Iris pigment epithelial cell (primary cell): ENCODE results near the gene GMPPA.

ENCODE experiments used
- DNase-seq: peaks from one replicate; pipeline ENCODE4 v3.0.0-alpha.2; 2011; ENCODE audit warnings: low read depth

The GMPPA gene

GRCh38 chr2:219486380-219486959 is 12.2 kb upstream of the GMPPA start:
- DNase-seq = no peak

DNA sequence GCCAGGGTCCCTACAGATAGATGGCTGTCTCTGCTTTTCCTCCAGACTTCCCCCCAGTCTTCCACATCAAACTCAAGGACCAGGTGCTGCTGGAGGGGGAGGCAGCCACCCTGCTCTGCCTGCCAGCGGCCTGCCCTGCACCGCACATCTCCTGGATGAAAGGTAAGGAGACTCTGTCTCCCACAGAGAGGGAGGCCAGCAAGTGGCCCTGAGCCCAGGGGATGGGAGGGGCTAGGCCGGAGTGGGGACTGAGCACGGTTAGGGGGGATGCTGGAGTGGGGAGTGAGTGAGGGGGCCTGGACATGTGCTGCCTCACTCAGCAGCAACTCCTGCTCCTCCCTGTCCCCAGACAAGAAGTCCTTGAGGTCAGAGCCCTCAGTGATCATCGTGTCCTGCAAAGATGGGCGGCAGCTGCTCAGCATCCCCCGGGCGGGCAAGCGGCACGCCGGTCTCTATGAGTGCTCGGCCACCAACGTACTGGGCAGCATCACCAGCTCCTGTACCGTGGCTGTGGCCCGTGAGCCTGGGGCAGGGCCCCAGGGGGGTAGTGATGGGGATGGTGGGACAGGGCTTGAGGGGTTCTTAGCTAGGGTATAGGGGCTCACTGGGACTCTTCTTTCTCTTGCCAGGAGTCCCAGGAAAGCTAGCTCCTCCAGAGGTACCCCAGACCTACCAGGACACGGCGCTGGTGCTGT is 10.4 kb upstream of the GMPPA start:
- no peak for DNase-seq

DNA sequence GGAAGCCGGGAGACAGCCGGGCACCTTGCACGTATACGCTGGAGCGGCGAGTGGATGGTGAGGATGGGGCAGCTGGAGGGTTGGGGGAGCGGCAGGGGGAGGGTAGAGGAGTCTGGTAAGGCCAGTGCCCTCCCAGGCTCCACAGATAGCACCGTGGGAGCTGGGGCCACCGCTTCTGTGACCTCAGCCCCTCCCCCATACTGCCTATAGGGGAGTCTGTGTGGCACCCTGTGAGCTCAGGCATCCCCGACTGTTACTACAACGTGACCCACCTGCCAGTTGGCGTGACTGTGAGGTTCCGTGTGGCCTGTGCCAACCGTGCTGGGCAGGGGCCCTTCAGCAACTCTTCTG is 9.9 kb upstream of the GMPPA start:
- no peak for DNase-seq

DNA sequence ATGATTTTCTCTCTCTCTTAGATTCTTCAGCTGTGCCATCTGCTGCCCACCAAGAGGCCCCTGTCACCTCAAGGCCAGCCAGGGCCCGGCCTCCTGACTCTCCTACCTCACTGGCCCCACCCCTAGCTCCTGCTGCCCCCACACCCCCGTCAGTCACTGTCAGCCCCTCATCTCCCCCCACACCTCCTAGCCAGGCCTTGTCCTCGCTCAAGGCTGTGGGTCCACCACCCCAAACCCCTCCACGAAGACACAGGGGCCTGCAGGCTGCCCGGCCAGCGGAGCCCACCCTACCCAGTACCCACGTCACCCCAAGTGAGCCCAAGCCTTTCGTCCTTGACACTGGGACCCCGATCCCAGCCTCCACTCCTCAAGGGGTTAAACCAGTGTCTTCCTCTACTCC is 9.4 kb upstream of the GMPPA start:
- no peak for DNase-seq

- DNase-seq = no peak
These were observed 8.5 kb upstream of the GMPPA start for GRCh38 chr2:219490186-219490585.

GRCh38 chr2:219490600-219491130 is 8.0 kb upstream of the GMPPA start:
- DNase-seq = no peak

DNA sequence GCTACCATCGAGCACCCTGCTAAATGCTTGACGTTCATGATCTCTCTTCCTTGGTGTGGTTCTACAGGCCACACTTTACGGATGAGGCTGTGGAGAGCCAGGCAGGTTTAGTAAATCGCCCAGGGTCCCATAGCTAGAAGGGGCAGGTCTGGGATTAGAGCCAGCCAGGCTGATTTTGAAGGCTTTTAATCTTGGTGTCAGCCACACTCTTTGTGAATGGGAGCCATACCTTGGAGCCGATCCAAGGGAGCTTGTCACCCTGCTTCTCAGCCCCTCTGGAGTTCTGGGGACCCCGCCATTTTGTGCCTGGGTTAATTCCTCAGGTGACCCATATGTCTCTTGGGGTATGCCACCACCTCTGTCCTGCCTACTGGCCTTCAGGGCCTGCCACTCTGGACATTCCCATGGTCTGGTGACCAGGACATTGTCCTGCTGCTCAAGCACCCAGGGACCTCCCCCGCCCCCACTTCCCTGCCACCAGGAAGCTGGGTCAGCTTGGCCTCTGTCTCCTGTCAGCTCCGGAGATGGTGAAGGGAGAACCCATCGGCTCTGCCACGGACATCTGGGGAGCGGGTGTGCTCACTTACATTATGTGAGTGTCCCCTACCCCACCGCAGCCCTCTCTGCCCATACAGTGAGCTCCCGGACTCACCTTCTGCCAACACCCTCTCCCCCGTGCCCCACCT is 7.3 kb upstream of the GMPPA start:
- no peak for DNase-seq

GRCh38 chr2:219492575-219492974 is 6.1 kb upstream of the GMPPA start:
- DNase-seq = no peak

DNA sequence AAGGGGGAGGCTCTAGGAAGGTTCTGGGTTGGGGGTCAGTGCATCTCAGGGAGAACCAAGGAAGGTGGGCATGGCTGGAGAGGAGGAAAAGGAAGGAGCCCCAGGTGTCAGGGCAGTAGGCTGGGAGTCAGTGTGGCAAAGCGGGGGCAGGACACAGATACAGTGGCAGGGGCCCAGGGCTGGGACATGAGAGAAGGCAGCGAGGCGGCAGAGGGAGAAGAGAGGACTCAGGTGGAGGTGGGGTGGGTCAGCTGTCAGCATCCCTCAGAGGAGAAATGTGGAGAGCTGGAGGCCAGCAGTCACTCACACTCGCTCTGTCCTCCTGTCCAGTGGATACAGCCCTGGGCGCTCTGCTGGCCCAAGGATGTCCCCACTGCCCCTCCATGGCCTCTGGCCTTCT is 5.6 kb upstream of the GMPPA start:
- DNase-seq = no peak

DNA sequence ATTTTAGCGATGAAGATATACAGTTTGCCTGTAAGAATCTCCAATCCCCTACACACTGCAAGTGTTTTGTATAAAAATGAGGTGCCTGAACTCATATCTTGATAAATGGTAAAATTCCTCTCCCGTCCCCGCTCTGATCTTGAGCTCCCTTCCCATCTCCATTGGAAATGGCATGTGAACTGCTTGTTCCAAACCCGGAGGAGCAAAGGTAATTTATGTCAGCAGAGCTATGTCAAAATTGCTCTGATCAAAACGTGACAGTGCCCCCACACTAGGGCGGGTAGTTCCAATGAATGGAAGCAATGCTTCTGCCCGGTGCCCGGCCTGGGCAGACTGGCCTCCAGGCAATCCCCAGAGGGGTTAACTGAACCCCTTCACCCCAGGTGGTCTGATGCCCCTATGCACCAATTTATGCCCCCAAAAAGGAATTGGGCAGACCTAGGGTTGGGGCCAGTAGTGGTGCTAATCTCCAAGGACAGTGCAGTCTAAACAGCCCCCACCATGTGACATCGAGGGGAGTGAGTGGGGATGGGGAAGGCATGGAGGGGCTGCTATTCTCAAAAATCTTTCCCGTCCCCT is 3.6 kb upstream of the GMPPA start:
- DNase-seq = no peak

DNA sequence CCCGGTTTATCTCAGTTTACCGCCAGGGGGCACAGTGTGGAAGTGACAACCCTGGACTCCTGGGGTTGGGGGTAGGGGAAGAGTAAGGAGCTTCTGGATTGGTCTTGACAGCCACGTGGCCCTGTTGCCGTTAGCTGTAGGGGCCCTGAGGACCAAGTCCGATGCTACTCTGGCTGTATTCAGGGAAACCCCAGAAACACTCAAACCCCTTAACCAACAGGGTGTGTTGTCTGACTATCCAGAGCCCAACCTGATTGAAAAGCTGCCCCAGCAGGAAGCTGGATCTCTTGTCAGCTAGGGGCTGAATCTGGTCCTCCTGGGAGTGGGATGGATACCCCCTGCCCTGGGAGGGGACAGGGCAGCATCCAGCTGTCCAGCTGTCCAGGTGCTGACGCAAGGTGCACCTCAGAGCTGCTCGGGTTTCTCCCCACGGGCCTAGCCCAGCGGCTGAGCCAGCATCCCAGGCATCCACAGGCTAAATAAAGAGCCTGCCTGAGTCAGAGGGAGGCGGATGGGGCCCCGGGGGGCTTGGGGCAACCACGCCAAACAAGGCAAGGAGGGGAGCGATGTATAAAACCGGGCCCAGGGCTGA is 3.1 kb upstream of the GMPPA start:
- peak; percentile 76 for DNase-seq

- no peak for DNase-seq
These were observed 2.4 kb upstream of the GMPPA start for GRCh38 chr2:219496247-219496824.

GRCh38 chr2:219496825-219497494 is 1.7 kb upstream of the GMPPA start:
- peak; percentile 40 for DNase-seq

GRCh38 chr2:219497495-219498279 is 1.0 kb upstream of the GMPPA start:
- peak; percentile 92 for DNase-seq

DNA sequence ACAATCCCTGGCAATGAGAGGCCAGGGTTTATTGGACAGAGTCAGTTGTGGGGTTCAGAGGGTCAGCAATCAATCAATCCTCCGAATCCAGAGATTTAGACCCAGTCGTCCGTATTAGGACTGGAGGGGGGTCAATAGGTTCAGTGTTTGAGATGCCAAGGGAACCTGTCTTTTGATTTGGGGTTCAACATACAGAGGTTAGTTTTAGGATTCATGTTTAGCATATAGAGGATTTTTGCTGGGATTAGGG is 292 bp downstream of the GMPPA start:
- DNase-seq = no peak

DNA sequence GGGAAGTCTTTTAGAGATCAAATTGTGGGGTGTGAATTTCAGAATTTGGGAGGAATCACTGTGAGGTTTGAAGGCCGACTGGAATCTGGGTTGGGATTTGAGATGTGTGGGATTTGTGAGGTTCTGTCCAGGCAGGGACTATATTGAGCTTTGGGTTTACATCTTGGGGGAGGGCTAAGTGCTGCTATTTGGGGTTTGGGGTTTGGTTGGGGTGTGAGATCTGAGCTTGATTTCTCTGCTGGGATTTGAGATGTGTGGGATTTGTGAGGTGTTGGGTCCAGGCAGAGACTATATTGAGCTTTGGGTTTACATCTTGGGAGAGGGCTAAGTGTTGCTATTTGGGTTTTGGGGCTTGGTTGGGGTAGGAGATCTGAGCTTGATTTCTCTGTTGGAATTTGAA is 864 bp downstream of the GMPPA start:
- DNase-seq = no peak

GRCh38 chr2:219500135-219500534 is 1.4 kb downstream of the GMPPA start:
- peak; percentile 25 for DNase-seq

- no peak for DNase-seq
These were observed 3.2 kb downstream of the GMPPA start for GRCh38 chr2:219501849-219502248.

GRCh38 chr2:219502618-219503017 is 3.9 kb downstream of the GMPPA start:
- no peak for DNase-seq

DNA sequence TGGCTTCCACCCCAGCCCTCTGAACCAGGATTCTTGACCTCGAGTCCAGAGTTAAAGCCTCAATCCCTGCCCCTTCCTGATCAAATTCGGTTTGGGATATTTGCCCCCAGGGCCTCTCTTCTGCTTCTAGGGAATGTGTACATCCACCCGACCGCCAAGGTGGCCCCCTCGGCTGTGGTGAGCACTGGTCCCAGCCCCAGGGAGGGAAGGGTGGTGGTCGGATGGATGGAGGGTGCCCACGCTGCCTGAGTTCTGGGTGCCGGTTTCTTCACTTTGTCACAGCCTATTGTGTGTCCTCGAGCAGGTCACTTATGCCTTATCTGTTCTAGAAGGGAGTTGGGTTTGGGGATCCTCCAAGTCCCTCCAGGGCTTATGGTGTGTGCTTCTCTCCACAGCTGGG is 6.9 kb downstream of the GMPPA start:
- no peak for DNase-seq

DNA sequence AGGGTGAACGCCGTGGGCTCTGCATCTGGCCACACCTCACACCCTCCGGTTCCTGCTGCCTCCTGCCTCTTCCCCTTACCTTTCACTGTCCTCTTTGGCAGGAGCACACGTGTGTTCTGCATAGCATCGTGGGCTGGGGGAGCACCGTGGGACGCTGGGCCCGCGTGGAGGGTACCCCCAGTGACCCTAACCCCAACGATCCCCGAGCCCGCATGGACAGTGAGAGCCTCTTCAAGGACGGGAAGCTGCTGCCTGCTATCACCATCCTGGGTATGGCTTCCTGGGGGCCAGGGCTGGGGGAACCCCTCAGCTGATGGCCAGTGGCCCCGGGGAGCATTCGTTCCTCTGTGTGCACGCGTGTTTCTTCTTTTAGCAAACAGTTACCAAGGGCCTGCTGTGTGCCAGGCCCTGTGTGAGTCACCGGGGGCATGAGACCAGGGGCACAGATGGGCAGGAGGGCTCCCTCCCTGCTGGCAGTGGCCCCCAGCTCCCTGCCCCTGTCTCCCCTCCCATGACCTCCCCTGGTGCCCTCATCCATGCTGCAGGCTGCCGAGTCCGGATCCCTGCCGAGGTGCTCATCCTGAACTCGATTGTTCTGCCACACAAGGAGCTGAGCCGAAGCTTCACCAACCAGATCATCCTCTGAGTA is 7.6 kb downstream of the GMPPA start:
- DNase-seq = no peak
